ENCODE results near the gene CCDC73.
"Not testable (repeated sequence)": the region's sequence is repeated elsewhere in the genome, so short reads cannot be mapped to it uniquely, and the experiment has no call there.

Gene CCDC73

GRCh38 chr11:32704261-32704660 lies 90.2 kb downstream of the CCDC73 start:
- no peak for DNase-seq

DNA sequence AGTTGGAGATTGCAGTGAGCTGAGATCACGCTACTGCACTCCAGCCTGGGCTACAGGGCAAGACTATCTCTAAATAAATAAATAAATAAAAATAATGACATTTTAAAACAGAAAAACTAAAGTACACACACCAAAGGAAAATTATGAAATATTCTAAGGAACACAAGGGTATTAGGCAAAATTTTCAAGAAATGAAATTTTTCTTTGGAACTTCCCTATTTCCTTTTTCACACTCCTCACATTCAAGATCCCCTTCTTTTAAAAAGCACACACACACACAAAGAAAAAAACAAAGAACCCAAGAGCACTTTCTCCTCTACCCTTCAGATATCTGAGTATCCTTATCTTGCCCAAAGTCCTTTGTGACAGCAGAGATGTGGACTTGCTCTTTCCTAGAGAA lies 92.8 kb downstream of the CCDC73 start:
- no peak for DNase-seq

- no peak for DNase-seq
Observed at GRCh38 chr11:32698579-32698978, 95.9 kb downstream of the CCDC73 start.

DNA sequence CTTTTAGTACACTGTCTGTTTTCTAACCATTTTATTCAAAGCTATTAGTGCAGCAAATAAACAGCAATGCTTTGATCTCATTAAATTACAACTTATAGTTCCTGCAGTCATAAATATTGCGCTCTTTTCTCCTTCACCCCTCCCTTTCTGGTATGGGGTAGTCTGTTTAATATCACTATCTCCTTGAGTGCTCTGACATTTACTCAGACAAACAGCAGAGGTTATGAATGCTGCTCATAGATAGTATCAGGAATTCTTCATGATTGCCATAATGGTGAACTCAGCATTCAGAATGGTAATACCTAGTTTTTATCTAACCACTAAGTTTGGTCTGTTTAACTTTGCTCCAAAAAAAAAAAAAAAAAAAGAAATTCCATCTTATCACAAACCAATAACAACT lies 123.4 kb downstream of the CCDC73 start:
- DNase-seq: no peak

DNA sequence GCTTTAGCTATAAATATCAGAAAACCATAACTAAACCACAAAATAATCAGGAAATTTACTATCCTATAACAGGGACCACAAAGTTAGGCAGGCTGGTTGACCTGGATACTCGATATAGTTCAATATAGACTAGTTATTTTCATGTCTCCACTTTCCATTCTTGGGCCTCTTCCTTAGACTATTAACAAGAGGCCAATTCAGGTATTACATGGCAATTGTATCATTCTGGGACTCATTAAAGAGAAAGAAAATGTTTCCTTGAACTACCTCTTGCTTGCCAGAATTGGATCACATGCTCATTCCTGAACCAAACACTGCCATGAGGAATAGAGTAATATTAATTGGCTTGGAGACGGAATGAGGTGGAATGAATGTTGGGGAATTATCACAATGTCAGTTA lies 134.8 kb downstream of the CCDC73 start:
- no peak for DNase-seq

- DNase-seq: no peak
Observed at GRCh38 chr11:32658639-32659406, 135.6 kb downstream of the CCDC73 start.

- no peak for DNase-seq
Observed at GRCh38 chr11:32643526-32643925, 150.9 kb downstream of the CCDC73 start.

- DNase-seq: no peak
Observed at GRCh38 chr11:32641361-32641760, 153.1 kb downstream of the CCDC73 start.

DNA sequence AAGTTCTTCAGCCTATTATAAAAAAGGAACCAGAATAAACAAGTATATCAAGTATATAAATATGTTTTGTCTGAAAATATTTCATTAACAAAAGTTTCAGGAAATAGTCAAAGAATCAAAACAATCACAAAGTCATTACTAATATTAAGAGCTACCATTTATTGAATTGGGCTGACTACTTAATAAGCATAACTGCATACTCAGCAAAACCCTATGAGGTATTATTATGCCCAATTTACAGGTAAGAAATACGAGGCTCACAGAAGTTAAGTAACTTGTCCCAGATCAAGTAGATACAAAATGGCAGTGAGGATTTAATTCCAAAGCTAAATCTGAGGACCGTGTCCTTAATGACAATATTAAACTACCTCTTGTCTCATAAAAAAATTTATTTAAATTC lies 158.6 kb downstream of the CCDC73 start:
- DNase-seq: no peak

GRCh38 chr11:32630844-32631243 lies 163.6 kb downstream of the CCDC73 start:
- no peak for DNase-seq

- DNase-seq: no peak
Observed at GRCh38 chr11:32616903-32617302, 177.6 kb downstream of the CCDC73 start.

DNA sequence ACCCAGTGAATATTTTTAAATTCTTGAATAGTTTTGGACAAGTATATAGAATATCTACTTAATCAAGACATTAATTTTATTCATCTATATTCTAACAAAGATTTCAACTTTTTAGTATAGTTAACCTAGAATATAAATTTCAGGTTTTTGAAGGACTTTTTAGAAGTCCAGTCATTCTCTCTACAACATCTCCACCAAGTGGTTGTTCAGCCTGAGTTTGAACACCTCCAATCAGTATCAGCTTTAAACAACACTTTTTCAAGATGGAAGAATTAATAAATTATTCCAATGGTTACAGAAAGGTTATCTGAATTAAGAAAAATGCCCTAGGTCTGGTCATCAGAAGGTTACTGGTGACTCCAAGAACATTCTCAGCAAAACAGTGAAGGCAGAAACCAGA lies 179.0 kb downstream of the CCDC73 start:
- DNase-seq: no peak

- no peak for DNase-seq
Observed at GRCh38 chr11:32613500-32614151, 180.8 kb downstream of the CCDC73 start.

GRCh38 chr11:32610797-32611352 lies 183.6 kb downstream of the CCDC73 start:
- no peak for DNase-seq

- not testable (repeated sequence) for DNase-seq
Observed at GRCh38 chr11:32608826-32609225, 185.6 kb downstream of the CCDC73 start.

GRCh38 chr11:32606220-32606619 lies 188.2 kb downstream of the CCDC73 start:
- no peak for DNase-seq

GRCh38 chr11:32602657-32603415 lies 191.6 kb downstream of the CCDC73 start:
- no peak for DNase-seq

DNA sequence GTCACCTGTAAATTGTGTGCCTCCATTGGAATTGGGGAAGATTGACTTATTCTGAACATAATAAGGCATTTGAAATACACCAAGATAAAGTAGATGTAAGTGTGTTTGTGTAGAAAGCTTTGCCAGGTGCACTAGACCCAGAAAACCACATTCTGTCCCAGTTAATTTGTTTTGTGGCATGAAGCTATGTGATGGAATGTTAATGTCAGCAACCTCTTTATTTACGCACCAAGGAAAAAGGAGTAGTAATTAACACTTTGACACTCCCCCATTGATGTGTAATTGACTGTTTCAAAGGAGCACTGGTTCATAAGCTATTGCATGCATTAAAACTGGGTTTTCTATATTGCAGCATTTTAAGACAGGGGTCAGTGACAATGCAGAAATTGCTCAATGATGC lies 196.5 kb downstream of the CCDC73 start:
- no peak for DNase-seq

- DNase-seq: not testable (repeated sequence)
Observed at GRCh38 chr11:32596114-32596513, 198.3 kb downstream of the CCDC73 start.

DNA sequence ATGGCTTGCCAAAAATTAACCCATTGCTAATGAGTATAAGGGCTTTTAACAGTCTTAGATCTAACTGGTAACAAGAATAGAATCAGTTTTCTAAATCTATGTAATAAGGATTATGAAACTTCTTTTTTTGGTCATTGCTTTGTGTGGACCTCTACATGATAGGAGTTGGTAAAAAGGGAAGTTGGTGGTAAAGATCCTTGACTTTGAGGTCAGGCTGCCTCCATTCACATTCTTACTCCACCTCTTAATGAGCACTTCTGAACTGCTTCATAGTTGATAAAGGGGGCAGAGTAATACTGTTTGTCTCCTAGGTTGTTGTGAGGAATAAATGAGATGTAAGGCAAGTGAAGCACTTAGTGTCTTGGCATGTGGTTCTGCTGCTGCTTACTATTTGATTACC lies 200.2 kb downstream of the CCDC73 start:
- no peak for DNase-seq

DNA sequence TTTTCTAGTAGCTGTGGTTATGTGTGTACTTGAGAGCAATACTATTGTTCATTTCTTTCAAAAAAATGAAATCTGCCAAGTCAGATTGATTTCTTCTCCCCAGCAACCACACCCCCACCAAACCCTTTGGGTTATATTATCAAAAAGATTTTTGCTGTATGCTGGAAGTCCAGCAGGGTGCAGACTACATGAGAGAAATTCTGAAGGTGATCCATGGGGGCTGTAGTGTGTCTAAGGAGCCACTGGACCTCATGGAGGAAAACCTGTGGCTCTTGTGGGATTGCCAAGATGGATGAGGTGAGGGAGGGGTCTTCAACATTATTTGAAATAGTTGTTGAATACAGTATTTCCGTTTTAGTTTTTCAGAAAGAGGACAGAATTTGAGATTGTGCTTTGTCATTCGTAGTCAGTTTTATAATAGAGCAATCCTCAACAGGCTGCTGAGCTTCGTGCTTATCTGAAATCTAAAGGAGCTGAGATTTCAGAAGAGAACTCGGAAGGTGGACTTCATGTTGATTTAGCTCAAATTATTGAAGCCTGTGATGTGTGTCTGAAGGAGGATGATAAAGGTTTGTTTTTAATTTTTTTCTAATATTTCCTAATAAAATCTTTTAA lies 207.8 kb downstream of the CCDC73 start:
- DNase-seq: no peak

DNA sequence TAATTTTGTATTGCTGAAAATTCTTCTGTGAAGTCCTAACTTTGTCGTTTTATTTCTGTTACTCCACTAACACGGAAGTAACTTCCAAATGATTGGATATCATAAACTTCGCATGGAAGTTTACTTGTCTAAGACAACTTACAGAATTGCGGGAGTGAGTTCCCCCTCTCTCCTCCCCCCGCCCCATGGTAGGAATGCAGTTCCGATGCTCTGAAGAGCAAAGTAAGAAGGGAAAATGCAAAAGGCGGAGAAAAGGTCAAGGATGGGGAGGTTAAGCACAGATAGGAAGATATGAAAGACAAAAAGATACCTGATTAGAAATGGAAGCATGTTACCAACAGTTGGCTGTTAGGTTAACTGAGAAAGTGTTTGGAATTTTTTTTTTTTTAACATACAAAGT lies 209.5 kb downstream of the CCDC73 start:
- DNase-seq: no peak

All from activated CD4-positive, alpha-beta T cell treated with anti-CD3 and anti-CD28 coated beads, Interleukin-2, amount 50 U/mL, for 4 hours (primary cell).